ENCODE measurements around the gene GLCCI1.

DNA sequence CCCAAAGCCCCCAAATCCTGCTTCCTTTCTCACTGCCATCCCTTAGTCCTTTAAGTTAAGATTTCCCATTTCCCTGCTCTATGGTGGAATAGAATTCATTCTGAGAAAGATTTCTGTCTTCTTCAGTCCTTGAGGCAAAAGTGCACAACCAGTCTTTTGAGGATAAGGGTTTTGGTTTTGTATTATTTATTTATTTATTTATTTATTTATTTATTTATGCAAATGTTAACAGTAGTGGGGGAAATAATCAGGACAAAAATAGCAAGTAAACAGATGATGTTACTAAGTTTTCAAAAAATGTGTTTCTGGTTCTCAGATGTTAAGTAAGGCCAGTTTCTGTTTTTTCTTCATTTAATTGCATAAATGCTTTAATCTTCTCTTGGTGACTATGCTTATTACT is 84.2 kb downstream of the GLCCI1 start:
- no peak for TF ChIP-seq CTCF (IDR thresholded peaks at IDR 0.05)
- TF ChIP-seq POLR2A (IDR thresholded peaks at IDR 0.05), result no peak

Data from esophagus squamous epithelium (tissue), 4 donors.